GM21723 (cell line): ENCODE results near the gene ELP6.
"Not testable (repeated sequence)": the region's sequence is repeated elsewhere in the genome, so short reads cannot be mapped to it uniquely, and the experiment has no call there.

ENCODE experiments used
- ATAC-seq: cut with Tn5 transposase; IDR thresholded peaks from one replicate; pipeline ENCODE4 v1.9.1; 2021; ENCODE audit warnings: mild to moderate bottlenecking, moderate library complexity; ENCODE audit not compliant: unreplicated experiment

Gene ELP6

DNA sequence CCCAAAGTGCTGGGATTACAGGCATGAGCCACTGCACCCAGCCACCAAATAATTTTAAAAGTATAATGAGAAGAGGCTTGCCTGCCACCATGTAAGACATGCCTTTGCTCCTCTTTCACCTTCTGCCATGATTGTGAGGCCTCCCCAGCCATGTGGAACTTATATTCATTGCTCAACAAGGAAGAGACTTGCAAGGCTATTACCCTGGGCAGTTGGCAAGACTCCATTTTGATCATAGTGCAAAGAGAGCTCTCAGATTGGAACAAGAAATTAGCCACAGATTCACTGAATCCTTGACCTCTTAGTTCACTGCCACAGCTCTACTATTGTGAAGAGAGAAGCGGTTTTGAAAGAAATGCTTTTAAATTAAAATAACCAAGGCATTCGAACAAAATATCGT is 43.9 kb downstream of the ELP6 start:
- no peak for ATAC-seq

- ATAC-seq: not testable (repeated sequence)
These were observed 45.2 kb downstream of the ELP6 start for GRCh38 chr3:47468315-47468714.

GRCh38 chr3:47464588-47464987 is 48.9 kb downstream of the ELP6 start:
- no peak for ATAC-seq

GRCh38 chr3:47459534-47460085 is 53.9 kb downstream of the ELP6 start:
- ATAC-seq: not testable (repeated sequence)

GRCh38 chr3:47456984-47457383 is 56.5 kb downstream of the ELP6 start:
- ATAC-seq: no peak

- ATAC-seq: no peak
These were observed 57.6 kb downstream of the ELP6 start for GRCh38 chr3:47455806-47456452.

DNA sequence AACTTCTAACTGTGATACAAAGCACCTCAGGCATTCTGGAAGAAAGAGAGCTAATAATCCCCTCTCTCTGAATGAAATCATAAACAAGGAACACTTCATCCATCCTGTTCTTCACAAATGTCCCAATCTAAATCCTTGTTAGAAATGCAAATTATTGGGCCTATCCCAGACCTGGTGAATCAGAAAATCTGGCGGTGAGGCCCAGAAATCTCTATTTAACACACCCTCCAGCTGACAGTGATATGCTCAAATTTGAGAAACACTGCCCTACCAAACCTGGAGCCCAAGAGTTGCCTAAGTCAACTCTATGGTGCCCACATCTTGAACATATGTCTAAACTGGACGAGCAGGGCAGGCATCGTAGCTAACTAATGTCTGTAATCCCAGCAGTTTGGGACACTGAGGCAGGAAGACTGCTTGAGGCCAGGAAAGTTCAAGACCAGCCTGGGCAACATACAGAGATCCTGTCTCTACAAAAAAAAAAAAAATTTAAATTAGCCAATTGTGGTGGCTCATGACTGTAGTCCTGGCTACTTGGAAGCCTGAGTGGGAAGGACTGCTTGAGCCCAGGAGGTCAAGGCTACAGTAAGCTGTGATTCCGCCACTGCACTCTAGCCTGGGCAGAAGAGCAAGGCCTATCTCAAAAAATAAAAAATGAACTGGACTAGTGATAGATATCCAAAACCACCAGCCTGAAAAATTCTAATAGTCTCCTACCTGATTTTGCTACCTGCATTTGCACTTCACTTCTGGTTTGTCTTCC is 60.9 kb downstream of the ELP6 start:
- no peak for ATAC-seq
